Heart left ventricle (tissue), 13 donors: ENCODE measurements around the gene SLC6A7.

ENCODE experiments used
- CTCF ChIP-seq, 12 donors: fragments of 200-600 bp; sonication (generic) in 4 of 12; IDR thresholded peaks; one replicate each; pipeline versions ENCODE4 v1.5.0 to v1.8.0; 2018 to 2022; ENCODE audit warnings: antibody characterized with exemption in 12 of 12, mild to moderate bottlenecking in 5 of 12
- POLR2A ChIP-seq, 2 donors: fragments of 450-650 bp; IDR thresholded peaks; one replicate each; pipeline ENCODE4 v1.6.1; 2017; ENCODE audit warnings: antibody characterized with exemption in 2 of 2, mild to moderate bottlenecking in 2 of 2, moderate library complexity in 2 of 2
- donor health status: ischemic (EF 13 %, LVEDD 7.1; RV severe dilation, severe dysfunction).
- donor health status: DM: no; HTN: yes; CAD: no.
- donor health status: DM: no; HTN: no; CAD: no.
- donor health status: ischemic (EF 25% LVEDD 6.9; RV normal size, moderate dysfunction).
- donor health status: ischemic (EF 25% LVEDD 5.7; RV mildly dilated, moderate dysfunction).
- donor health status: ischemic (EF 35%, LVEDD 5.7; RV mildly dilated, moderate dysfunction).
- donor health status: nonischemic (EF 11% LVEDD 7.7; RV severe dilation, severe dysfunction).
- donor health status: DM: yes; HTN: yes; CAD: no.
- donor health status: PGD.
- donor health status: ischemic (EF 29% LVEDD 5.4; RV normal size, mild dysfunction).
- donor health status: nonischemic (EF 23%, LVEDD 6.1; RV moderate dilation, normal function).

- TF ChIP-seq POLR2A (IDR thresholded peaks at IDR 0.05) (no peak), CTCF (IDR thresholded peaks at IDR 0.05) (no peak)
Observed at GRCh38 chr5:150146235-150146634, 43.6 kb upstream of the SLC6A7 start.
